ENCODE measurements around the gene CHAT. TPM values are rescaled to one million over a fixed set of nuclear protein-coding genes. Genes with fewer than 3 reads are reported as not detected.

The CHAT gene
- total and polyA plus RNA-seq, 2 of the 13 experiments (the other 11 are each of a cell fraction or from before 2014, with no cell fraction given), result not detected

GRCh38 chr10:49700211-49700610 is 86.4 kb downstream of the CHAT start:
- H3K79me2 ChIP-seq (ENCODE audit: insufficient read depth, low read length), result no peaks in the 10 kb centered on the region
- H3K4me1 ChIP-seq (ENCODE audit: insufficient read depth, low read length), result no peaks in the 10 kb centered on the region
- TF ChIP-seq ZNF720 (CRISPR knock-in tag; IDR thresholded peaks at IDR 0.05) (no peak), PITX1 (CRISPR knock-in tag; IDR thresholded peaks at IDR 0.05) (no peak), TBL1XR1 (IDR thresholded peaks at IDR 0.05; ENCODE audit: borderline replicate concordance, low read length, partially characterized antibody) (no peak), HMG20B (CRISPR knock-in tag; conservative IDR thresholded peaks at IDR 0.05) (no peak), ZNF276 (CRISPR knock-in tag; IDR thresholded peaks at IDR 0.05; ENCODE audit: low read depth) (no peak), ZNF292 (CRISPR knock-in tag; IDR thresholded peaks at IDR 0.05; ENCODE audit: borderline replicate concordance, low read depth) (no peak), SIX1 (CRISPR knock-in tag; IDR thresholded peaks at IDR 0.05; ENCODE audit: borderline replicate concordance) (no peak), GFI1 (CRISPR knock-in tag; IDR thresholded peaks at IDR 0.05; ENCODE audit: borderline replicate concordance) (no peak), ZNF263 (CRISPR knock-in tag; IDR thresholded peaks at IDR 0.05) (no peak), CERS6 (CRISPR knock-in tag; IDR thresholded peaks at IDR 0.05) (no peak), AHR (CRISPR knock-in tag; IDR thresholded peaks at IDR 0.05) (no peak), ZNF337 (CRISPR knock-in tag; IDR thresholded peaks at IDR 0.05; ENCODE audit: borderline replicate concordance, low read depth) (no peak), NCOR1 (IDR thresholded peaks at IDR 0.05; ENCODE audit: borderline replicate concordance, low read length) (no peak), E2F1 (CRISPR knock-in tag; IDR thresholded peaks at IDR 0.05) (no peak), ISX (CRISPR knock-in tag; conservative IDR thresholded peaks at IDR 0.05) (no peak), YY1 (IDR thresholded peaks at IDR 0.05; ENCODE audit: insufficient read depth, insufficient replicate concordance, low read depth, low read length) (no peak), TBP (CRISPR knock-in tag; IDR thresholded peaks at IDR 0.05) (no peak), ZNF660 (CRISPR knock-in tag; IDR thresholded peaks at IDR 0.05; ENCODE audit: borderline replicate concordance, low read depth) (no peak)
- TF ChIP-seq, protein P1, sequence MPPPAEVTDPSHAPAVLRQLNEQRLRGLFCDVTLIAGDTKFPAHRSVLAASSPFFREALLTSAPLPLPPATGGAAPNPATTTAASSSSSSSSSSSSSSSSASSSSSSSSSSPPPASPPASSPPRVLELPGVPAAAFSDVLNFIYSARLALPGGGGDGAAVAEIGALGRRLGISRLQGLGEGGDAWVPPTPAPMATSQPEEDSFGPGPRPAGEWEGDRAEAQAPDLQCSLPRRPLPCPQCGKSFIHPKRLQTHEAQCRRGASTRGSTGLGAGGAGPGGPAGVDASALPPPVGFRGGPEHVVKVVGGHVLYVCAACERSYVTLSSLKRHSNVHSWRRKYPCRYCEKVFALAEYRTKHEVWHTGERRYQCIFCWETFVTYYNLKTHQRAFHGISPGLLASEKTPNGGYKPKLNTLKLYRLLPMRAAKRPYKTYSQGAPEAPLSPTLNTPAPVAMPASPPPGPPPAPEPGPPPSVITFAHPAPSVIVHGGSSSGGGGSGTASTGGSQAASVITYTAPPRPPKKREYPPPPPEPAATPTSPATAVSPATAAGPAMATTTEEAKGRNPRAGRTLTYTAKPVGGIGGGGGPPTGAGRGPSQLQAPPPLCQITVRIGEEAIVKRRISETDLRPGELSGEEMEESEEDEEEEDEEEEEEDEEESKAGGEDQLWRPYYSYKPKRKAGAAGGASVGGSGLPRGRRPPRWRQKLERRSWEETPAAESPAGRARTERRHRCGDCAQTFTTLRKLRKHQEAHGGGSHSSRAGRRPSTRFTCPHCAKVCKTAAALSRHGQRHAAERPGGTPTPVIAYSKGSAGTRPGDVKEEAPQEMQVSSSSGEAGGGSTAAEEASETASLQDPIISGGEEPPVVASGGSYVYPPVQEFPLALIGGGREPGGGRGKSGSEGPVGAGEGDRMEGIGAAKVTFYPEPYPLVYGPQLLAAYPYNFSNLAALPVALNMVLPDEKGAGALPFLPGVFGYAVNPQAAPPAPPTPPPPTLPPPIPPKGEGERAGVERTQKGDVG (CRISPR knock-in tag; IDR thresholded peaks at IDR 0.05; ENCODE audit: borderline replicate concordance), result no peak
- H3K4me2 ChIP-seq (ENCODE audit: low read depth, low read length), result no peak overlapping the region
- H3K9ac ChIP-seq (ENCODE audit: insufficient read depth, low read depth, low read length), result no peak overlapping the region
- no peak for DNase-seq (ENCODE audit: low spot score)
- no peaks in the 10 kb centered on the region for H3K9me3 ChIP-seq (ENCODE audit: low read length)
- no TSS peak for BruUV-seq (replicated peaks)
- POLR2A ChIA-PET, result no interaction called here
- WGBS (ENCODE audit: low lambda C conversion rate), result 7% methylated on average over 2 of the region's 3 CpGs
- H3K4me3 ChIP-seq (replicated peaks in 1 of 3; ENCODE audit: insufficient read depth in 1 of 3, low read depth in 2 of 3, low read length in 3 of 3), result no peak overlapping the region
- H3K27ac ChIP-seq (ENCODE audit: extremely low read length, insufficient read depth, low read length), result no peak overlapping the region
- CTCF ChIA-PET (ENCODE audit: low intra/inter-chr PET ratio, low total read pairs), result no interaction called here
- in situ Hi-C loops (cut with HindIII; ENCODE audit: extremely low pct_ligation_motif_present, low pct_unique_long_range_greater_than_20kb) (no loop called here), intact Hi-C loops (cut with micrococcal nuclease; ENCODE audit: unreplicated experiment) (no loop called here)
- FAIRE-seq, result no peak
- H3K36me3 ChIP-seq (replicated peaks in 1 of 2; ENCODE audit: control insufficient read depth in 1 of 2, insufficient read depth in 2 of 2, low read length in 2 of 2), result no peaks in the 10 kb centered on the region
- H2AFZ ChIP-seq (ENCODE audit: low read length), result no peak overlapping the region
- no peak for ATAC-seq
- H4K20me1 ChIP-seq (ENCODE audit: insufficient read depth, low read length), result no peaks in the 10 kb centered on the region
- H3K27me3 ChIP-seq (ENCODE audit: control insufficient read depth in 1 of 2, insufficient read depth in 2 of 2, low read length in 2 of 2), result peaks cover 0 to 32% of the 10 kb centered on the region in 2 experiments; a peak in 3 of 5 replicates

Measured in HepG2 (cell line).